Coronary artery (tissue), 2 donors: ENCODE measurements around the gene PVR.

Source experiments
- DNase-seq: peaks from one replicate; pipeline ENCODE4 v3.0.0-alpha.2; 2017; ENCODE audit warnings: low spot score
- H3K27ac ChIP-seq, 2 donors: fragments of 200-600 bp; sonication (generic); one replicate each; pipeline ENCODE4 v1.5.1; 2016 to 2019
- H3K4me3 ChIP-seq: fragments of 200-600 bp; sonication (generic); 2 replicates; pipeline ENCODE4 v1.5.1; 2016; ENCODE audit warnings: mild to moderate bottlenecking, moderate library complexity
- TF ChIP-seq, protein P1 (sequence below): fragments of 200-600 bp; sonication (generic); IDR thresholded peaks from one replicate; pipeline ENCODE4 v1.5.1; 2019; ENCODE audit warnings: antibody characterized with exemption

PVR gene

DNA sequence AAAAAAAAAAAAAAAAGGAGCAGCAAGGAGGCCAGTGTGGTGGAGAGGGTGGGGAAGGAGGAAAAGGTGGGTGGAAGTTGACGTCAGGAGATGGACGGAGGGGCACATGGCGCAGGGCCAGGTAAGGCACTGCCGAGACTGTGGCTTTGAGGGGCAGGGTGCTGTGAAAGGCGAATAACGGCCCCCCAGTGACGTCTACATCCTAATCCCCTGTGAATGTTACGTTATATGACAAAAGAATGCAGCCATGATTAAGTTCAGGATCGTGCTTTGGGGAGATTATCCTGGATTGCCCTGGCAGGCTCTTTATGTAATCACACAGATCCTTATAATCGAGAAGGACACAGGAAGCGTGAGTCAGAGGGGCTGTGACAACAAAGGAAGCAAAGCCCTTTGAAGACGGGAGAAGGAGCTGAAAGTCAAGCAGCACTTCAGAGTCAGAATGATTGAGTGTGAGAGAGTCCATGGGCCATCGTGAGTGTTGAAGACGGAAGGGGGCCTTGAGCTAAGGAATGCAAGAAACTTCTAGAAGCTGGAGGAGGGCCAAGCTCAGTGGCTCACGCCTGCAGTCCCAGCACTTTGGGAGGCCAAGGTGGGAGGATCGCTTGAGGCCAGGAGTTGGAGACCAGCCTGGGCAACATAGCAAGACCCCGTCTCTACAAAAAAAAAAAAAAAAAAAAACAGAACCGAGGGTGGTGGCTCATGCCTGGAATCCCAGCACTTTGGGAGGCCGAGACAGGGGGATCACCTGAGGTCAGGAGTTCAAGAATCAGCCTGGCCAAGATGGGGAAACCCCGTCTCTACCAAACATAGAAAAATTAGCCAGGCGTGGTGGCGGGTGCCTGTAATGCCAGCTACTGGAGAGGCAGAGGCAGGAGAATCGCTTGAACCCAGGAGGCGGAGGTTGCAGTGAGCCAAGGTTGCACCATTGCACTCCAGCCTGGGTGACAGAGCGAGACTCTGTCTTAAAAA, 41.5 kb downstream of the PVR start:
- TF ChIP-seq, protein P1, sequence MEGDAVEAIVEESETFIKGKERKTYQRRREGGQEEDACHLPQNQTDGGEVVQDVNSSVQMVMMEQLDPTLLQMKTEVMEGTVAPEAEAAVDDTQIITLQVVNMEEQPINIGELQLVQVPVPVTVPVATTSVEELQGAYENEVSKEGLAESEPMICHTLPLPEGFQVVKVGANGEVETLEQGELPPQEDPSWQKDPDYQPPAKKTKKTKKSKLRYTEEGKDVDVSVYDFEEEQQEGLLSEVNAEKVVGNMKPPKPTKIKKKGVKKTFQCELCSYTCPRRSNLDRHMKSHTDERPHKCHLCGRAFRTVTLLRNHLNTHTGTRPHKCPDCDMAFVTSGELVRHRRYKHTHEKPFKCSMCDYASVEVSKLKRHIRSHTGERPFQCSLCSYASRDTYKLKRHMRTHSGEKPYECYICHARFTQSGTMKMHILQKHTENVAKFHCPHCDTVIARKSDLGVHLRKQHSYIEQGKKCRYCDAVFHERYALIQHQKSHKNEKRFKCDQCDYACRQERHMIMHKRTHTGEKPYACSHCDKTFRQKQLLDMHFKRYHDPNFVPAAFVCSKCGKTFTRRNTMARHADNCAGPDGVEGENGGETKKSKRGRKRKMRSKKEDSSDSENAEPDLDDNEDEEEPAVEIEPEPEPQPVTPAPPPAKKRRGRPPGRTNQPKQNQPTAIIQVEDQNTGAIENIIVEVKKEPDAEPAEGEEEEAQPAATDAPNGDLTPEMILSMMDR, result no peak
- H3K4me3 ChIP-seq, result no peak overlapping the region
- DNase-seq, result no peak
- peak overlapping the region in 1 of 2 donors; percentile 68 for H3K27ac ChIP-seq

GRCh38 chr19:44685877-44686276, 42.2 kb downstream of the PVR start:
- DNase-seq, result no peak
- TF ChIP-seq, protein P1, result no peak
- no peak overlapping the region for H3K4me3 ChIP-seq
- no peak overlapping the region for H3K27ac ChIP-seq

DNA sequence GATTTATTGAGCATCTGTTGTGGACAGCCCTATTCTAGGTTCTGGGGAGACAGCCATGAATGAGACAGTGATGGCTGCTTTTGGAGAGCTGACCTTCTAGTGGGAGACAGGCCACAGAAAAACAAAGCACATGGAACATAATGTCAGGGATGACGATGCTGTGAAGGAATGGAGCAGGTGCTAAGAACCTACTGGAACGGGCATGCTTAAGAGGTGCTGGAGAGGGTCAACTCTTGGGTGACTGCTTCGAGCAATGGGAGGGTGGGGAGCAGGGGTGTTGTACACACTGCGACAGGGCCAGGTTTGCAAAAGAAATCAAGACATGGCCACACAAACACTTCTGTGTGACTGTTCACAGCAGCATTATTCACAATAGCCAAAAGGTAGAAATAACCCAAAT, 43.2 kb downstream of the PVR start:
- TF ChIP-seq, protein P1, result no peak
- H3K27ac ChIP-seq, result no peak overlapping the region
- no peak overlapping the region for H3K4me3 ChIP-seq
- DNase-seq, result no peak

DNA sequence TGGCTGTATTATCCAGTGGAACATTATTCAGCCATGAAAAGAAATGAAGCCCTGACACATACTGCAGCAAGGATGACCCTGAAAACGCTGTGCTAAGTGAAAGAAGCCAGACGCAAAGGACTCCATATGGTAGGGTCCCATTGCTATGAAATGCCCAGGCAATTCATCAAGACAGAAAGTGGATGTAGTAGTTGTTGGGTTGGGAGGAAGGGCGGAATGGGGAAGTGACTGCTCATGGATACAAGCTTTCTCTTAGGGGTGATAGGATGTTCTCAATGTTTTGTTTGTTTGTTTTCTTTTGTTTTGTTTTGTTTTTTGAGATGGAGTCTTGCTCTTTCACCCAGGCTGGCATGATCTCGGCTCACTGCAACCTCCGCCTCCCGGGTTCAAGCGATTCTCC, 44.2 kb downstream of the PVR start:
- DNase-seq, result no peak
- H3K4me3 ChIP-seq, result no peak overlapping the region
- TF ChIP-seq, protein P1, result no peak
- H3K27ac ChIP-seq, result no peak overlapping the region

GRCh38 chr19:44689290-44690130, 45.8 kb downstream of the PVR start:
- TF ChIP-seq, protein P1, result peak; percentile 91
- DNase-seq, result no peak
- Histone ChIP-seq H3K27ac (no peak overlapping the region), H3K4me3 (no peak overlapping the region)

DNA sequence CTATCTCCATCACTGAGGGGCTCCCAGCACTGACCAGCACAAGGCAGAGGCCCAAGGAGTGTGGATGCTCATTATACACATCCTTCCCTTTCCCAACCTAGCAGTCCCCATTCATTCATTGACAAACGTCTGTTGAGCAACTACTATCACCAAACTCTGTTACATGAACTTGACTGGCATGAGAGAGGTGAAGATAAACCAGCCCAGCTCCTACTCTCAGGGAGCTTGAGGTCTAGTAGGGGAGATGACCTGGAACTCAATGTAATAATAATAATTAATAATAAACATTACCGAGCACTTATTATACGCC, 46.4 kb downstream of the PVR start:
- H3K27ac ChIP-seq, result no peak overlapping the region
- no peak overlapping the region for H3K4me3 ChIP-seq
- no peak for DNase-seq
- TF ChIP-seq, protein P1, result no peak
